Body of pancreas (tissue), 4 donors: ENCODE results near the gene SFXN1. TPM values are rescaled to one million over a fixed set of nuclear protein-coding genes. Genes with fewer than 3 reads are reported as not detected.

Experiments
- ATAC-seq: fragments of 150-250 bp; one replicate; pipeline ENCODE4 v1.9.1; 2016
- DNase-seq, 4 donors: peaks; one replicate each; pipeline ENCODE4 v3.0.0-alpha.2; 2019
- H3K27ac ChIP-seq, 4 donors: fragments of 200-600 bp; sonication (generic); 1 replicate in 3 of 4; 2 replicates in 1 of 4; pipeline versions ENCODE4 v1.5.1 to v1.6.1; 2016 to 2019; ENCODE audit warnings: mild to moderate bottlenecking in 1 of 4, mixed read lengths in 1 of 4, moderate library complexity in 1 of 4
- H3K27me3 ChIP-seq, 2 donors: fragments of 200-600 bp; sonication (generic); one replicate each; pipeline ENCODE4 v1.6.0; 2016; ENCODE audit warnings: mild to moderate bottlenecking in 1 of 2
- H3K36me3 ChIP-seq, 2 donors: fragments of 200-600 bp; sonication (generic); replicated peaks in 1 of 2; 2 replicates each; pipeline ENCODE4 v1.5.1; 2016; ENCODE audit warnings: low read depth in 2 of 2; ENCODE audit not compliant: insufficient read depth in 1 of 2
- H3K4me1 ChIP-seq: fragments of 200-600 bp; sonication (generic); one replicate; pipeline ENCODE4 v1.6.0; 2016
- H3K4me3 ChIP-seq, 2 donors: fragments of 200-600 bp; sonication (generic); 1 replicate in 1 of 2; 2 replicates in 1 of 2; pipeline ENCODE4 v1.5.1; 2016 to 2019
- H3K9me3 ChIP-seq, 3 donors: fragments of 200-600 bp; sonication (generic); 1 replicate in 2 of 3; 2 replicates in 1 of 3; pipeline ENCODE4 v1.5.1; 2016
- CTCF ChIP-seq, 7 experiments: fragments of 450-650 bp in 4 of 7; fragments of 200-600 bp in 3 of 7; sonication (generic) in 3 of 7; IDR thresholded peaks; one replicate each; pipeline ENCODE4 v1.5.1; 2016 to 2019; ENCODE audit warnings: antibody characterized with exemption in 7 of 7
- POLR2A ChIP-seq, 3 donors: fragments of 450-650 bp; IDR thresholded peaks; one replicate each; pipeline ENCODE4 v1.6.1; 2016; ENCODE audit warnings: antibody characterized with exemption in 3 of 3, mild to moderate bottlenecking in 2 of 3
- WGBS, 2 donors: methylation state at CpG; one replicate each; pipeline ENCODE4 v1.1.5; 2017; 5-methylcytosine and 5-hydroxymethylcytosine counted together
- intact Hi-C: fragments of 100-400 bp; cut with DNase I; formaldehyde crosslinking; loops from one replicate; pipeline ENCODE4 v1.15.1; 2023
- total RNA-seq, 2 donors: library from RNA; depleted of rRNA; stranded (reverse); fragments of >200 nt; gene quantifications; one replicate each; pipeline ENCODE4 v1.1.0, GENCODE V29; 2016

SFXN1 gene
- total RNA-seq, 2 donors from 2014 or later, result 11.7 to 29.3 TPM

GRCh38 chr5:175487514-175488222 is 9.3 kb downstream of the SFXN1 start:
- intact Hi-C loops, result no loop called here
- peaks cover 0 to 7% of the 10 kb centered on the region in 2 donors for H3K36me3 ChIP-seq
- H3K27ac ChIP-seq, result no peak overlapping the region
- no peaks in the 10 kb centered on the region for H3K27me3 ChIP-seq
- ATAC-seq, result no peak
- TF ChIP-seq CTCF (IDR thresholded peaks at IDR 0.05) (no peak), POLR2A (IDR thresholded peaks at IDR 0.05) (no peak)
- no peaks in the 10 kb centered on the region for H3K9me3 ChIP-seq
- H3K4me1 ChIP-seq, result peaks cover 11% of the 10 kb centered on the region
- 83 to 88% methylated on average over 11 of the region's 11 CpGs for WGBS, 2 donors
- H3K4me3 ChIP-seq, result no peak overlapping the region
- no peak for DNase-seq

- Histone ChIP-seq H3K4me1 (peaks cover 5% of the 10 kb centered on the region), H3K36me3 (peaks cover 0 to 8% of the 10 kb centered on the region in 2 donors), H3K9me3 (no peaks in the 10 kb centered on the region), H3K27me3 (no peaks in the 10 kb centered on the region), H3K4me3 (no peak overlapping the region), H3K27ac (no peak overlapping the region)
- intact Hi-C loops, result no loop called here
- no peak for ATAC-seq
- WGBS, 2 donors, result 70 to 82% methylated on average over 6 of the region's 6 CpGs
- TF ChIP-seq CTCF (IDR thresholded peaks at IDR 0.05) (no peak), POLR2A (IDR thresholded peaks at IDR 0.05) (no peak)
- no peak for DNase-seq
Observed at GRCh38 chr5:175489693-175490443, 11.5 kb downstream of the SFXN1 start.

GRCh38 chr5:175491223-175491622 is 12.9 kb downstream of the SFXN1 start:
- WGBS, 2 donors, result 79 to 92% methylated on average over 6 of the region's 6 CpGs
- DNase-seq, result no peak
- peaks cover 0 to 8% of the 10 kb centered on the region in 2 donors for H3K36me3 ChIP-seq
- H3K4me3 ChIP-seq, result no peak overlapping the region
- no peak overlapping the region for H3K27ac ChIP-seq
- ATAC-seq, result no peak
- TF ChIP-seq POLR2A (IDR thresholded peaks at IDR 0.05) (no peak), CTCF (IDR thresholded peaks at IDR 0.05) (no peak)
- H3K27me3 ChIP-seq, result no peaks in the 10 kb centered on the region
- H3K4me1 ChIP-seq, result no peaks in the 10 kb centered on the region
- intact Hi-C loops, result no loop called here
- no peaks in the 10 kb centered on the region for H3K9me3 ChIP-seq

GRCh38 chr5:175493260-175493659 is 14.9 kb downstream of the SFXN1 start:
- intact Hi-C loops, result no loop called here
- Histone ChIP-seq H3K27me3 (no peaks in the 10 kb centered on the region), H3K4me3 (no peak overlapping the region), H3K4me1 (no peaks in the 10 kb centered on the region), H3K36me3 (peaks cover 0 to 8% of the 10 kb centered on the region in 2 donors), H3K27ac (no peak overlapping the region), H3K9me3 (no peaks in the 10 kb centered on the region)
- ATAC-seq (no peak), DNase-seq (no peak)
- 86 to 92% methylated on average over 7 of the region's 7 CpGs for WGBS, 2 donors
- TF ChIP-seq CTCF (IDR thresholded peaks at IDR 0.05) (no peak), POLR2A (IDR thresholded peaks at IDR 0.05) (no peak)
